Vagina (tissue), 2 donors: ENCODE data around the gene TMEM260. TPM values are rescaled to one million over a fixed set of nuclear protein-coding genes. Genes with fewer than 3 reads are reported as not detected.
"Not testable (repeated sequence)": the region's sequence is repeated elsewhere in the genome, so short reads cannot be mapped to it uniquely, and the experiment has no call there.

ENCODE experiments used
- DNase-seq, 2 donors: peaks; one replicate each; pipeline ENCODE4 v3.0.0-alpha.2; 2017; ENCODE audit errors: extremely low spot score in 2 of 2
- H3K27ac ChIP-seq: fragments of 200-600 bp; sonication (generic); one replicate; pipeline ENCODE4 v1.5.1; 2019
- H3K27me3 ChIP-seq: fragments of 200-600 bp; sonication (generic); one replicate; pipeline ENCODE4 v1.5.1; 2019
- H3K36me3 ChIP-seq, 2 donors: fragments of 200-600 bp; sonication (generic); one replicate each; pipeline ENCODE4 v1.5.1; 2017 to 2019
- H3K4me1 ChIP-seq: fragments of 200-600 bp; sonication (generic); one replicate; pipeline ENCODE4 v1.5.1; 2019
- H3K4me3 ChIP-seq, 2 donors: fragments of 200-600 bp; sonication (generic); 1 replicate in 1 of 2; 2 replicates in 1 of 2; pipeline ENCODE4 v1.5.1; 2016 to 2019
- H3K9me3 ChIP-seq: fragments of 200-600 bp; sonication (generic); one replicate; pipeline ENCODE4 v1.5.1; 2019
- POLR2A ChIP-seq, 2 donors: fragments of 450-650 bp; IDR thresholded peaks; one replicate each; pipeline ENCODE4 v1.6.1; 2017; ENCODE audit warnings: antibody characterized with exemption in 2 of 2, mild to moderate bottlenecking in 2 of 2, moderate library complexity in 2 of 2
- POLR2AphosphoS5 ChIP-seq, 2 donors: sonication (generic); formaldehyde crosslinking; IDR thresholded peaks; one replicate each; pipeline ENCODE4 v1.9.0; 2017; ENCODE audit warnings: antibody characterized with exemption in 2 of 2, mild to moderate bottlenecking in 2 of 2, low read depth in 1 of 2; ENCODE audit not compliant: insufficient read depth in 1 of 2
- intact Hi-C: fragments of 100-400 bp; cut with DNase I; formaldehyde crosslinking; loops from one replicate; pipeline ENCODE4 v1.15.1; 2023
- total RNA-seq: library from RNA; depleted of rRNA; stranded (reverse); fragments of >200 nt; gene quantifications from one replicate; pipeline ENCODE4 v1.2.3, GENCODE V29; 2016
- TF ChIP-seq, protein P1 (sequence below), 3 experiments: fragments of 450-650 bp in 2 of 3; fragments of 200-600 bp in 1 of 3; sonication (generic) in 1 of 3; IDR thresholded peaks; one replicate each; pipeline ENCODE4 v1.5.1; 2017 to 2019; ENCODE audit warnings: antibody characterized with exemption in 3 of 3, mild to moderate bottlenecking in 2 of 3, moderate library complexity in 2 of 3

The TMEM260 gene
- total RNA-seq, 1 donor from 2014 or later, result 13.3 TPM

GRCh38 chr14:56664811-56665421 lies 85.3 kb downstream of the TMEM260 start:
- intact Hi-C loops, result no loop called here
- Histone ChIP-seq H3K36me3 (no peaks in the 10 kb centered on the region), H3K9me3 (no peaks in the 10 kb centered on the region), H3K27ac (no peak overlapping the region), H3K27me3 (no peaks in the 10 kb centered on the region), H3K4me3 (no peak overlapping the region), H3K4me1 (no peaks in the 10 kb centered on the region)
- TF ChIP-seq POLR2A (IDR thresholded peaks at IDR 0.05) (no peak), POLR2AphosphoS5 (IDR thresholded peaks at IDR 0.05; ENCODE audit: insufficient read depth in 1 of 2, low read depth in 1 of 2) (no peak)
- TF ChIP-seq, protein P1, sequence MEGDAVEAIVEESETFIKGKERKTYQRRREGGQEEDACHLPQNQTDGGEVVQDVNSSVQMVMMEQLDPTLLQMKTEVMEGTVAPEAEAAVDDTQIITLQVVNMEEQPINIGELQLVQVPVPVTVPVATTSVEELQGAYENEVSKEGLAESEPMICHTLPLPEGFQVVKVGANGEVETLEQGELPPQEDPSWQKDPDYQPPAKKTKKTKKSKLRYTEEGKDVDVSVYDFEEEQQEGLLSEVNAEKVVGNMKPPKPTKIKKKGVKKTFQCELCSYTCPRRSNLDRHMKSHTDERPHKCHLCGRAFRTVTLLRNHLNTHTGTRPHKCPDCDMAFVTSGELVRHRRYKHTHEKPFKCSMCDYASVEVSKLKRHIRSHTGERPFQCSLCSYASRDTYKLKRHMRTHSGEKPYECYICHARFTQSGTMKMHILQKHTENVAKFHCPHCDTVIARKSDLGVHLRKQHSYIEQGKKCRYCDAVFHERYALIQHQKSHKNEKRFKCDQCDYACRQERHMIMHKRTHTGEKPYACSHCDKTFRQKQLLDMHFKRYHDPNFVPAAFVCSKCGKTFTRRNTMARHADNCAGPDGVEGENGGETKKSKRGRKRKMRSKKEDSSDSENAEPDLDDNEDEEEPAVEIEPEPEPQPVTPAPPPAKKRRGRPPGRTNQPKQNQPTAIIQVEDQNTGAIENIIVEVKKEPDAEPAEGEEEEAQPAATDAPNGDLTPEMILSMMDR (IDR thresholded peaks at IDR 0.05), result no peak
- peak in 1 of 2 donors; percentile 25 for DNase-seq

DNA sequence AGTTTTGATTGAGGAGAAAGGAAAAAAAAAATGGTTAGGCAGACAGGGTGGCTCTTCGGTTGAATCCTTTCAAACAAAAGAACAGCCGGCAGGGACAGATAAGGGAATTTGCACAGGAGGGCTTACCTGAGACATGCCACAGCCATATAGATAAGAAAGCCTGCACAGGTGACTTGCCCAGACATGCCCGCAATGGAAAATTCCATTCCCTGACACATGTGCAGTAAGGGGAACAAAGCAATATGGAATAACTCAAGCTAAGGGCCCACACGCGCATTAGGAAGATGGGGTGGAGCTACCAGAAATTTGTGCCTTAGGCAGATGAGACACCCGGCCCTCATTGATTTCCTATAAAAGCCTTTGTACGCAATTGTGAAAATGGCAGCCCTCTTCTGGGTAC lies 86.7 kb downstream of the TMEM260 start:
- Histone ChIP-seq H3K36me3 (no peaks in the 10 kb centered on the region), H3K9me3 (no peaks in the 10 kb centered on the region), H3K27ac (no peak overlapping the region), H3K27me3 (no peaks in the 10 kb centered on the region), H3K4me1 (no peaks in the 10 kb centered on the region), H3K4me3 (no peak overlapping the region)
- TF ChIP-seq POLR2A (IDR thresholded peaks at IDR 0.05) (no peak), POLR2AphosphoS5 (IDR thresholded peaks at IDR 0.05; ENCODE audit: insufficient read depth in 1 of 2, low read depth in 1 of 2) (no peak)
- TF ChIP-seq, protein P1 (IDR thresholded peaks at IDR 0.05), result no peak
- intact Hi-C loops, result no loop called here
- DNase-seq, result peak in 1 of 2 donors; percentile 34

DNA sequence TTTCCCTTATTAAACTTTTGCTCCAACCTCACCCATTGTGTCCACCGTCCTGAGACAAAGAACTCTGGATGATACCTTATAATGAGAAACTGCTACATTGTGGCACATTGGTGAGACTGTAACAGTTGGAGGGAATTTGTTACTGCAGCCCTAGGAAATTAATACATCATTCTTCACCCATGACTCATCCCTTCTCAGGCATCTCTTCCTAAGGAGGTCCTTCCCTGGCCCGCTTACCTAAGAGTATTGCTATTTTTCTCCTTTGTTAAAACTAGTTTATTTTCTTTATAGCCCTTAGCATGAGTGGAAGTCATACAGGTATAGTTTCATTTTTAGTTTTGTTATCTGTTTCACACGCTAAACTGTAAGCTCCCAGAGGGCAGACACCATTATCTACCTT lies 87.1 kb downstream of the TMEM260 start:
- DNase-seq, result no peak
- Histone ChIP-seq H3K36me3 (no peaks in the 10 kb centered on the region), H3K27ac (no peak overlapping the region), H3K4me3 (no peak overlapping the region), H3K9me3 (no peaks in the 10 kb centered on the region), H3K4me1 (no peaks in the 10 kb centered on the region), H3K27me3 (no peaks in the 10 kb centered on the region)
- intact Hi-C loops, result no loop called here
- no peak for TF ChIP-seq POLR2AphosphoS5 (IDR thresholded peaks at IDR 0.05; ENCODE audit: insufficient read depth in 1 of 2, low read depth in 1 of 2)
- TF ChIP-seq, protein P1 (IDR thresholded peaks at IDR 0.05), result no peak
- TF ChIP-seq POLR2A (IDR thresholded peaks at IDR 0.05), result no peak

DNA sequence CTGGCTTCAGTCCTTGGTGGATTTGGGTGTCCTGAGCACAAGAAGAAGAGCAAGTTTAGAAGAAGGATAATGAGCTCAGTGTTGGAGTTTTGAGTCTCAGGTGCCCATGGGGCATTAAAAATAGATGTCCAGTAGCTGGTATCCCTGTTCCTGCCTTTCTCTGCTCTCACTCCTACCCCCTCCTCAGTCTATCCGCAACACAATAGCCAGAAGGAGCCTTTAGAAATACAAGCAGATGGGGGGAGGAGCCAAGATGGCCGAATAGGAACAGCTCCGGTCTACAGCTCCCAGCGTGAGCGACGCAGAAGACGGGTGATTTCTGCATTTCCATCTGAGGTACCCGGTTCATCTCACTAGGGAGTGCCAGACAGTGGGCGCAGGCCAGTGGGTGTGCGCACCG lies 87.7 kb downstream of the TMEM260 start:
- H3K4me3 ChIP-seq, H3K4me1 ChIP-seq, H3K36me3 ChIP-seq, H3K9me3 ChIP-seq, intact Hi-C loops, H3K27ac ChIP-seq, H3K27me3 ChIP-seq: not testable (repeated sequence)
- peak in 1 of 2 donors; percentile 20 for DNase-seq

DNA sequence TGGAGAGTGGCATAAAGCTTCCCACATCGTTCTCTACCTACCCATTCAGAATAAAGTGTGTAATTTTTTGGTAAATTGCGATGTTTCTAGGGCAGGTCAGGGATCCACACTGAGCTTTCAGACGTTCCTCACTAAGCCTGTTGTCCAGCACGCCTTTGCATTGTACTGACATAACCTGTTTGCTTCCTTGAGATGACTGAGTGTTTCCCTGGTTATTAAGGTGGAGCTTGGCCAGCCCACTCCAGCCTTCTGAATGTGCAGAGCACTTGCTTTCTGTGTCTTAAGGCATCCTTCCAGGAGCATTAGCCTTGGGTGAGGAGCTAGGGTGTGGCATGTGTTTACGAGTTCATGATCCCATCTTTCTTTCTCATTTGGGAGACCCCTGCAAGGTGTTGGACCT lies 96.4 kb downstream of the TMEM260 start:
- peak in 1 of 2 donors; percentile 27 for DNase-seq
- intact Hi-C loops, result no loop called here
- TF ChIP-seq POLR2A (IDR thresholded peaks at IDR 0.05) (no peak), POLR2AphosphoS5 (IDR thresholded peaks at IDR 0.05; ENCODE audit: insufficient read depth in 1 of 2, low read depth in 1 of 2) (no peak)
- TF ChIP-seq, protein P1 (IDR thresholded peaks at IDR 0.05), result no peak
- Histone ChIP-seq H3K27ac (no peak overlapping the region), H3K27me3 (no peaks in the 10 kb centered on the region), H3K9me3 (no peaks in the 10 kb centered on the region), H3K4me3 (no peak overlapping the region), H3K36me3 (no peaks in the 10 kb centered on the region), H3K4me1 (no peaks in the 10 kb centered on the region)
